Karpas-422 (cell line): ENCODE measurements around the gene OR2D2. TPM values are rescaled to one million over a fixed set of nuclear protein-coding genes. Genes with fewer than 3 reads are reported as not detected.
"Not testable (repeated sequence)": the region's sequence is repeated elsewhere in the genome, so short reads cannot be mapped to it uniquely, and the experiment has no call there.

Experiments
- DNase-seq: peaks from one replicate; pipeline ENCODE4 v3.0.0-alpha.2; 2015
- H2AFZ ChIP-seq: fragments of 200-600 bp; sonication (generic); 2 replicates; pipeline ENCODE4 v1.6.1; 2014; ENCODE audit warnings: antibody characterized with exemption, low read length, mixed read lengths
- H3K27ac ChIP-seq: fragments of 200-600 bp; sonication (generic); 2 replicates; pipeline ENCODE4 v1.5.1; 2014; ENCODE audit warnings: mild to moderate bottlenecking, low read length, moderate library complexity
- H3K27me3 ChIP-seq: fragments of 200-600 bp; sonication (generic); 2 replicates; pipeline ENCODE4 v1.6.1; 2014; ENCODE audit warnings: low read length, mixed read lengths
- H3K36me3 ChIP-seq: fragments of 200-600 bp; sonication (generic); 2 replicates; pipeline ENCODE4 v1.6.1; 2014; ENCODE audit warnings: low read length, mixed read lengths; ENCODE audit not compliant: insufficient read depth
- H3K4me1 ChIP-seq: fragments of 200-600 bp; sonication (generic); 2 replicates; pipeline ENCODE4 v1.6.1; 2014; ENCODE audit warnings: mild to moderate bottlenecking, low read length, mixed read lengths
- H3K4me2 ChIP-seq: fragments of 200-600 bp; sonication (generic); 2 replicates; pipeline ENCODE4 v1.6.1; 2014; ENCODE audit warnings: low read length, low read depth, mild to moderate bottlenecking; ENCODE audit not compliant: poor library complexity, severe bottlenecking
- H3K4me3 ChIP-seq: fragments of 200-600 bp; sonication (generic); 2 replicates; pipeline ENCODE4 v1.5.1; 2014; ENCODE audit warnings: mild to moderate bottlenecking, antibody characterized with exemption, low read length, mixed read lengths
- H3K79me2 ChIP-seq: fragments of 200-600 bp; sonication (generic); 2 replicates; pipeline ENCODE4 v1.6.1; 2014; ENCODE audit warnings: mild to moderate bottlenecking, low read length, mixed read lengths
- H3K9ac ChIP-seq: fragments of 200-600 bp; sonication (generic); 2 replicates; pipeline ENCODE4 v1.6.0; 2014; ENCODE audit warnings: low read length
- H3K9me2 ChIP-seq: fragments of 200-600 bp; sonication (generic), shearing (Covaris generic); replicated peaks from 2 replicates; pipeline ENCODE4 v1.6.0; 2014; ENCODE audit warnings: mild to moderate bottlenecking, low read length, moderate library complexity; ENCODE audit not compliant: insufficient read depth
- H3K9me3 ChIP-seq: fragments of 300-700, 200-600 bp; sonication (generic); 2 replicates; pipeline ENCODE4 v1.6.1; 2014; ENCODE audit warnings: low read length, mixed read lengths
- H4K20me1 ChIP-seq: fragments of 200-600 bp; sonication (generic); 2 replicates; pipeline ENCODE4 v1.6.1; 2014; ENCODE audit warnings: mild to moderate bottlenecking, antibody characterized with exemption, low read length, low read depth; ENCODE audit not compliant: insufficient read depth
- total RNA-seq: library from RNA; depleted of rRNA; stranded (reverse); fragments of >200 nt; shearing (Covaris generic); gene quantifications from 2 replicates; pipeline ENCODE4 v1.2.3, GENCODE V29; 2014; ENCODE audit warnings: low replicate concordance

Gene OR2D2
- total RNA-seq, 1 experiment from 2014 or later, result 0.71 TPM

GRCh38 chr11:6898911-6899310 lies 6.6 kb upstream of the OR2D2 start:
- H3K9me3 ChIP-seq, result no peaks in the 10 kb centered on the region
- no peak overlapping the region for H3K4me3 ChIP-seq
- no peak overlapping the region for H3K9ac ChIP-seq
- no peak overlapping the region for H3K27ac ChIP-seq
- no peaks in the 10 kb centered on the region for H3K4me1 ChIP-seq
- no peaks in the 10 kb centered on the region for H3K27me3 ChIP-seq
- H2AFZ ChIP-seq, result no peak overlapping the region
- no peak for DNase-seq
- H3K36me3 ChIP-seq, result no peaks in the 10 kb centered on the region
- H3K4me2 ChIP-seq, result no peak overlapping the region
- H4K20me1 ChIP-seq, result no peaks in the 10 kb centered on the region
- H3K79me2 ChIP-seq, result no peaks in the 10 kb centered on the region
- H3K9me2 ChIP-seq, result no peaks in the 10 kb centered on the region

- no peak overlapping the region for H2AFZ ChIP-seq
- no peaks in the 10 kb centered on the region for H4K20me1 ChIP-seq
- no peak overlapping the region for H3K27ac ChIP-seq
- H3K4me1 ChIP-seq, result no peaks in the 10 kb centered on the region
- no peaks in the 10 kb centered on the region for H3K9me3 ChIP-seq
- H3K4me3 ChIP-seq, result no peak overlapping the region
- no peak overlapping the region for H3K9ac ChIP-seq
- DNase-seq, result no peak
- no peaks in the 10 kb centered on the region for H3K36me3 ChIP-seq
- H3K9me2 ChIP-seq, result no peaks in the 10 kb centered on the region
- no peak overlapping the region for H3K4me2 ChIP-seq
- H3K27me3 ChIP-seq, result no peaks in the 10 kb centered on the region
- H3K79me2 ChIP-seq, result no peaks in the 10 kb centered on the region
These were observed 2.7 kb upstream of the OR2D2 start for GRCh38 chr11:6895010-6895409.

GRCh38 chr11:6894097-6894496 lies 1.8 kb upstream of the OR2D2 start:
- Histone ChIP-seq H3K79me2 (no peaks in the 10 kb centered on the region), H3K4me2 (no peak overlapping the region), H2AFZ (no peak overlapping the region), H3K4me3 (no peak overlapping the region), H3K4me1 (no peaks in the 10 kb centered on the region), H3K9me2 (no peaks in the 10 kb centered on the region), H3K36me3 (no peaks in the 10 kb centered on the region), H3K27ac (no peak overlapping the region), H4K20me1 (no peaks in the 10 kb centered on the region), H3K9me3 (no peaks in the 10 kb centered on the region), H3K27me3 (no peaks in the 10 kb centered on the region), H3K9ac (no peak overlapping the region)
- no peak for DNase-seq

GRCh38 chr11:6889835-6890234 lies 2.5 kb downstream of the OR2D2 start:
- no peaks in the 10 kb centered on the region for H3K4me1 ChIP-seq
- no peaks in the 10 kb centered on the region for H3K36me3 ChIP-seq
- no peaks in the 10 kb centered on the region for H3K27me3 ChIP-seq
- no peaks in the 10 kb centered on the region for H3K79me2 ChIP-seq
- no peak overlapping the region for H3K4me3 ChIP-seq
- H3K27ac ChIP-seq, result no peak overlapping the region
- H3K9ac ChIP-seq, result no peak overlapping the region
- H3K9me2 ChIP-seq, result no peaks in the 10 kb centered on the region
- H2AFZ ChIP-seq, result no peak overlapping the region
- no peaks in the 10 kb centered on the region for H4K20me1 ChIP-seq
- no peak for DNase-seq
- H3K9me3 ChIP-seq, result no peaks in the 10 kb centered on the region
- no peak overlapping the region for H3K4me2 ChIP-seq

- no peak overlapping the region for H3K4me2 ChIP-seq
- H3K9me2 ChIP-seq, result no peaks in the 10 kb centered on the region
- H3K9me3 ChIP-seq, result no peaks in the 10 kb centered on the region
- DNase-seq, result no peak
- no peak overlapping the region for H3K9ac ChIP-seq
- H3K27me3 ChIP-seq, result no peaks in the 10 kb centered on the region
- H2AFZ ChIP-seq, result no peak overlapping the region
- H4K20me1 ChIP-seq, result no peaks in the 10 kb centered on the region
- H3K4me1 ChIP-seq, result no peaks in the 10 kb centered on the region
- H3K27ac ChIP-seq, result no peak overlapping the region
- no peaks in the 10 kb centered on the region for H3K36me3 ChIP-seq
- H3K79me2 ChIP-seq, result no peaks in the 10 kb centered on the region
- no peak overlapping the region for H3K4me3 ChIP-seq
These were observed 3.5 kb downstream of the OR2D2 start for GRCh38 chr11:6888830-6889229.

- not testable (repeated sequence) for H3K9me2 ChIP-seq, H3K4me3 ChIP-seq, H3K9ac ChIP-seq, H2AFZ ChIP-seq, H3K27me3 ChIP-seq, H3K4me2 ChIP-seq, H3K4me1 ChIP-seq, H3K79me2 ChIP-seq, DNase-seq, H3K36me3 ChIP-seq, H3K9me3 ChIP-seq, H4K20me1 ChIP-seq, H3K27ac ChIP-seq
These were observed 4.6 kb downstream of the OR2D2 start for GRCh38 chr11:6887711-6888110.

GRCh38 chr11:6882751-6883150 lies 9.5 kb downstream of the OR2D2 start:
- Histone ChIP-seq H3K36me3 (no peaks in the 10 kb centered on the region), H4K20me1 (no peaks in the 10 kb centered on the region), H3K27me3 (no peaks in the 10 kb centered on the region), H3K4me2 (no peak overlapping the region), H3K9me3 (no peaks in the 10 kb centered on the region), H3K9me2 (no peaks in the 10 kb centered on the region), H3K4me3 (no peak overlapping the region), H3K27ac (no peak overlapping the region), H3K9ac (no peak overlapping the region), H3K4me1 (no peaks in the 10 kb centered on the region), H2AFZ (no peak overlapping the region), H3K79me2 (no peaks in the 10 kb centered on the region)
- no peak for DNase-seq

GRCh38 chr11:6876914-6877313 lies 15.4 kb downstream of the OR2D2 start:
- H3K9me3 ChIP-seq, result no peaks in the 10 kb centered on the region
- no peaks in the 10 kb centered on the region for H3K36me3 ChIP-seq
- H3K9me2 ChIP-seq, result no peaks in the 10 kb centered on the region
- no peaks in the 10 kb centered on the region for H3K79me2 ChIP-seq
- H3K4me2 ChIP-seq, result no peak overlapping the region
- no peaks in the 10 kb centered on the region for H4K20me1 ChIP-seq
- H2AFZ ChIP-seq, result no peak overlapping the region
- no peaks in the 10 kb centered on the region; the same call in 1 of the 2 replicates for H3K4me1 ChIP-seq
- H3K27ac ChIP-seq, result no peak overlapping the region
- H3K9ac ChIP-seq, result no peak overlapping the region
- H3K27me3 ChIP-seq, result no peaks in the 10 kb centered on the region
- no peak for DNase-seq
- H3K4me3 ChIP-seq, result no peak overlapping the region

- Histone ChIP-seq H4K20me1 (no peaks in the 10 kb centered on the region), H3K9me3 (no peaks in the 10 kb centered on the region), H3K4me2 (no peak within 1 kb of the TSS), H2AFZ (no peak within 1 kb of the TSS), H3K79me2 (no peaks in the 10 kb centered on the region), H3K27ac (no peak within 1 kb of the TSS), H3K9me2 (no peaks in the 10 kb centered on the region), H3K4me1 (no peaks in the 10 kb centered on the region; the same call in 1 of the 2 replicates), H3K9ac (no peak within 1 kb of the TSS), H3K4me3 (no peak within 1 kb of the TSS), H3K36me3 (no peaks in the 10 kb centered on the region), H3K27me3 (no peaks in the 10 kb centered on the region)
- DNase-seq, result no peak
These were observed 16.0 kb downstream of the OR2D2 start, which contains the start of gene OR10A4 for GRCh38 chr11:6876325-6876724. Gene OR10A4, plus strand, starts transcription at chr11:6876625. Its CDS starts 23 bp downstream, at chr11:6876648.
